ENCODE measurements around the gene CDH4.

CDH4 gene

GRCh38 chr20:61949714-61950640 is 697.9 kb downstream of the CDH4 start:
- DNase-seq: no peak

GRCh38 chr20:61950641-61951071 is 698.6 kb downstream of the CDH4 start:
- DNase-seq: no peak

- DNase-seq: no peak
These were observed 699.9 kb downstream of the CDH4 start for GRCh38 chr20:61951695-61952533.

GRCh38 chr20:61953037-61954021 is 701.3 kb downstream of the CDH4 start:
- no peak for DNase-seq

GRCh38 chr20:61954276-61955021 is 702.4 kb downstream of the CDH4 start:
- DNase-seq: peak; percentile 93

GRCh38 chr20:61955668-61956395 is 703.8 kb downstream of the CDH4 start:
- no peak for DNase-seq

- DNase-seq: no peak
These were observed 704.6 kb downstream of the CDH4 start for GRCh38 chr20:61956396-61957342.

- DNase-seq: no peak
These were observed 706.1 kb downstream of the CDH4 start for GRCh38 chr20:61957961-61958715.

- no peak for DNase-seq
These were observed 707.0 kb downstream of the CDH4 start for GRCh38 chr20:61958773-61959700.

- no peak for DNase-seq
These were observed 708.8 kb downstream of the CDH4 start for GRCh38 chr20:61960836-61961235.

- no peak for DNase-seq
These were observed 711.1 kb downstream of the CDH4 start for GRCh38 chr20:61963149-61963548.

- DNase-seq: no peak
These were observed 712.0 kb downstream of the CDH4 start for GRCh38 chr20:61963885-61964674.

GRCh38 chr20:61964675-61965605 is 712.9 kb downstream of the CDH4 start:
- no peak for DNase-seq

- no peak for DNase-seq
These were observed 713.8 kb downstream of the CDH4 start for GRCh38 chr20:61965606-61966491.

Data from NCI-H748 treated with DMSO at 0.1 percent for 48 hours (cell line).